Measurements from ENCODE around the gene NOXRED1.

NOXRED1 gene, protein sequence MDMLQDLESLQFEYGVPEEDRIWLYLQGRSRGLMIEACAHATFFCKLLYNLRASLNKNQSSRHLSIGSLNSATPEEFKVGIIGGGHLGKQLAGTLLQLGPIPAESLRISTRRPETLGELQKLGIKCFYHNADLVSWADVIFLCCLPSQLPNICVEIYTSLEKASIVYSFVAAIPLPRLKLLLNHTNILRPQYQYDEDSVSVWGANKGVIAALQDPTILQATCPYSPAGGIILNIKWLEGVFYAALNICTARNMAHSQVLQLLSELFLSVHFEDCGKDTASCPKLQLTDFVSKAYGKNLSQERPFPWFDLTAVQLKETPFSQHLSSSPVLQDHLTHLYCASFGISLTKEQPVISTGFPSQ

DNA sequence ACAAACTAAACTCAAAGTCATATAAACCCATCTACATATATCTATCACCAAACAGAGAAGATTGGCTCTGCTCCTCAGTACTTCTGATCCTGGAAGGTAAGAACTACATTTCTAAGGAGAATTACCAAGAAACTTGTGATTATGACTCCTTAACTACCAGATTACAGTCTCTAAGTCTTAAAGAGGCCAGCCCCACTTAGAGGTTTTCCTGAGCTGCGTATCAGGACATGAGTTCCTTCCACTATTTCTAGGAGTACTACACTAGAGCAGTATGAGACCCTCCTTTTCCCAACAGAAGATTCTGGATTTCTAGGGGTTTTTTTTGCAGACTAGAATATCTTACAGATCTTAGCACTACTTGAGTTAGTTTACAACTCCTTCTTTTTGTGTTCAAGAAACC is at the start of gene NOXRED1:
NOXRED1 (minus strand) TSS at position 101 of the 400 bp plus-strand sequence. CDS start 634 bp downstream, outside the sequence.
- no peak for TF ChIP-seq HDGF (IDR thresholded peaks at IDR 0.05; ENCODE audit: borderline replicate concordance)
- TF ChIP-seq TARDBP (IDR thresholded peaks at IDR 0.05) = no peak
- TF ChIP-seq SP1 (IDR thresholded peaks at IDR 0.05) = no peak
- TF ChIP-seq, protein P1, sequence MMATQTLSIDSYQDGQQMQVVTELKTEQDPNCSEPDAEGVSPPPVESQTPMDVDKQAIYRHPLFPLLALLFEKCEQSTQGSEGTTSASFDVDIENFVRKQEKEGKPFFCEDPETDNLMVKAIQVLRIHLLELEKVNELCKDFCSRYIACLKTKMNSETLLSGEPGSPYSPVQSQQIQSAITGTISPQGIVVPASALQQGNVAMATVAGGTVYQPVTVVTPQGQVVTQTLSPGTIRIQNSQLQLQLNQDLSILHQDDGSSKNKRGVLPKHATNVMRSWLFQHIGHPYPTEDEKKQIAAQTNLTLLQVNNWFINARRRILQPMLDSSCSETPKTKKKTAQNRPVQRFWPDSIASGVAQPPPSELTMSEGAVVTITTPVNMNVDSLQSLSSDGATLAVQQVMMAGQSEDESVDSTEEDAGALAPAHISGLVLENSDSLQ (IDR thresholded peaks at IDR 0.05) = no peak
- TF ChIP-seq L3MBTL2 (conservative IDR thresholded peaks at IDR 0.05) = no peak
- TF ChIP-seq ELF4 (IDR thresholded peaks at IDR 0.05) = no peak
- no peak for TF ChIP-seq NFRKB (IDR thresholded peaks at IDR 0.05)
- no peak for TF ChIP-seq FOXA1 (IDR thresholded peaks at IDR 0.05)
- TF ChIP-seq SUZ12 (IDR thresholded peaks at IDR 0.05) = no peak
- no peak for TF ChIP-seq CTBP1 (IDR thresholded peaks at IDR 0.05; ENCODE audit: borderline replicate concordance)
- TF ChIP-seq FOXK2 (IDR thresholded peaks at IDR 0.05) = no peak
- no peak for TF ChIP-seq ARNT (IDR thresholded peaks at IDR 0.05)
- TF ChIP-seq ZNF384 (IDR thresholded peaks at IDR 0.05) = no peak
- no peak for TF ChIP-seq BHLHE40 (IDR thresholded peaks at IDR 0.05; ENCODE audit: borderline replicate concordance)
- TF ChIP-seq FOXM1 (IDR thresholded peaks at IDR 0.05; ENCODE audit: borderline replicate concordance) = no peak
- TF ChIP-seq LEF1 (IDR thresholded peaks at IDR 0.05; ENCODE audit: borderline replicate concordance) = no peak
- ChIA-PET POLR2A (no interaction called here), CTCF (no interaction called here)
- DNase-seq (ENCODE audit: extremely low spot score) = no peak

DNA sequence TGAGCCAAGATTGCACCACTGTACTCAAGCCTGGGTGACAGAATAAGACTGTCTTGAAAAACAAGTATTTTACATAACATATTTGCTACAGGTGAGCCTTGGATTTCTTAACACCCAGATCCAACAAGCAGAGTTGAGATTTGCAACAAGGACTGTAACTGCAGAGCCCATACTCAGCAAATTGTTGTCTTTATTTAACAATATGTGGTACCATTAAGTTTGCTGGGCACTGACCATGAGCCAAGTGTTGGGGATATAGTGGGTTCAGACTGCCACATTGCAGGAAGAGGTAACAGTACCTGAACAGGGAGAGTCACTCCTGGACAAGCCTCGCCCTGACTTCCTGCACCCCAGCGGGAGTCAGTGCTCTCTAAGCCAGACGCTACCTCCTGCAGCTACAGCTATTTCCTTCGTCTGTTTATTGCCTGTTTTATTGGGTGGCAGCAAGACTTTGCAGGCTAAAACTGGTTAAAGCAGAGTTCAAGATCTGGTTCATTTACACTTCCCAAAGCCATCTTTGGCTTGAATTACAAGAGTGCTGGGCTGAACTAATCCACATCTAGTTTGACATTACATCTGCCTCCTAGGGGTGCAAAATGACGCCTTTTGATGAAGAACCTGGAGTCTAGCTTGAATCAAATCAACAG is 47.0 kb upstream of the NOXRED1 start:
- peak; percentile 53 for DNase-seq (ENCODE audit: extremely low spot score)
- ChIA-PET POLR2A (interaction anchor here (0.8 kb wide), 1 partner anchor 328 kb away, joined by 3 read pairs; no protein-coding TSS in a partner anchor), CTCF (interaction anchor here (1.6 kb wide), 1 partner anchor 11 kb away, joined by 6 read pairs; no protein-coding TSS in a partner anchor)
- TF ChIP-seq, protein P1 (IDR thresholded peaks at IDR 0.05) = no peak
- TF ChIP-seq SP1 (IDR thresholded peaks at IDR 0.05) (no peak), CTBP1 (IDR thresholded peaks at IDR 0.05; ENCODE audit: borderline replicate concordance) (peak; percentile 26; the same call in 1 of the 2 replicates), L3MBTL2 (conservative IDR thresholded peaks at IDR 0.05) (no peak), ARNT (IDR thresholded peaks at IDR 0.05) (no peak), FOXK2 (IDR thresholded peaks at IDR 0.05) (no peak)

DNA sequence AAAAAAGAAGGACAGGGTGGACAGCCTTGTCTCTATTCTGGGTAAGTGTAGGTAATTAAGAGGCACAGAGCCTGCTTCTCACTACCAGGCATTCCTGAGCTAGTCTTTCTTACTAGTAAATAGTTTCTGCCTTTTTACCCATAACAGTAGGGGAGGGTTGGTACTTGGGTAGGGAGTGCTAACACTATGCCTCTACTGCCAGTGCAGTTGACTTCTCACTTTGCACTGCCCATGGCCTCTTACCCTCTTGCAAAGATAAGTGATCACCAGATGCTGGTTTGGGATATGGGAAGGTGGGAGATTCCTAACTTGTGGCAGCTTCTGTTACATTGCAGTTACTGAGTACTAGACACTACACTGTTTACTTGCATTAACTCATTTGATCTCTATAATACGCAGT is 46.2 kb upstream of the NOXRED1 start:
- TF ChIP-seq ZNF384 (IDR thresholded peaks at IDR 0.05) (no peak), NFRKB (IDR thresholded peaks at IDR 0.05) (no peak), L3MBTL2 (conservative IDR thresholded peaks at IDR 0.05) (no peak), SP1 (IDR thresholded peaks at IDR 0.05) (no peak), SUZ12 (IDR thresholded peaks at IDR 0.05) (no peak), FOXM1 (IDR thresholded peaks at IDR 0.05; ENCODE audit: borderline replicate concordance) (no peak), ARNT (IDR thresholded peaks at IDR 0.05) (no peak), CTBP1 (IDR thresholded peaks at IDR 0.05; ENCODE audit: borderline replicate concordance) (no peak), LEF1 (IDR thresholded peaks at IDR 0.05; ENCODE audit: borderline replicate concordance) (no peak), ELF4 (IDR thresholded peaks at IDR 0.05) (no peak)
- TF ChIP-seq, protein P1 (IDR thresholded peaks at IDR 0.05) = no peak
- ChIA-PET POLR2A (interaction anchor here (1.1 to 1.2 kb wide), 2 partner anchors 11 to 12 kb away, joined by 3 to 4 read pairs; partner anchors contain the start of gene VIPAS39), CTCF (interaction anchor here (1.6 kb wide), 1 partner anchor 10 kb away, joined by 6 read pairs; no protein-coding TSS in a partner anchor)
- no peak for DNase-seq (ENCODE audit: extremely low spot score)

DNA sequence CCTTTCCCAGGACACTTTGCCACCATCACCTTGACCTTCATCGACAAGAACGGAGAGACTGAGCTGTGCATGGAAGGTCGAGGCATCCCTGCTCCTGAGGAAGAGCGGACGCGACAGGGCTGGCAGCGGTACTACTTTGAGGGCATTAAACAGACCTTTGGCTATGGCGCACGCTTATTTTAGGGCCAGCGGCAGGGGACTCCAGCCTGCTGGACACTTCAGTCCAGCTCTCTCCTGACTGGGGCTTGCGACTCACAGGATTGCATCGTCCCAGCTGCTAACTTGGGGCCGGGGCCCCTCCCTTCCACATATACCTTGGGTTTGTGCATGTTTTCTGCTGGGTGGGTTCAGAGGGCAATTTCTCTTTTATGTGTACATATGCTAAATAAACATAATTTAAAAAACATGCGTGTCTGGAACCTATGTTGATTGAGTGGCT is 45.8 kb upstream of the NOXRED1 start:
- POLR2A ChIA-PET = interaction anchor here (0.6 to 1.2 kb wide), 3 partner anchors 9 to 12 kb away, joined by 3 to 4 read pairs (median 3); partner anchors contain the start of gene VIPAS39

More for the DNA sequence above, 45.8 kb upstream of the NOXRED1 start:
- no peak for TF ChIP-seq ELF4 (IDR thresholded peaks at IDR 0.05)
- TF ChIP-seq LEF1 (IDR thresholded peaks at IDR 0.05; ENCODE audit: borderline replicate concordance) = no peak
- TF ChIP-seq ARNT (IDR thresholded peaks at IDR 0.05) = no peak
- TF ChIP-seq FOXA1 (IDR thresholded peaks at IDR 0.05) = no peak
- TF ChIP-seq FOXK2 (IDR thresholded peaks at IDR 0.05) = no peak
- TF ChIP-seq ZNF384 (IDR thresholded peaks at IDR 0.05) = no peak
- no peak for TF ChIP-seq FOXM1 (IDR thresholded peaks at IDR 0.05; ENCODE audit: borderline replicate concordance)
- TF ChIP-seq SUZ12 (IDR thresholded peaks at IDR 0.05) = no peak
- TF ChIP-seq L3MBTL2 (conservative IDR thresholded peaks at IDR 0.05) = no peak
- no peak for TF ChIP-seq HDGF (IDR thresholded peaks at IDR 0.05; ENCODE audit: borderline replicate concordance)
- TF ChIP-seq BHLHE40 (IDR thresholded peaks at IDR 0.05; ENCODE audit: borderline replicate concordance) = no peak
- TF ChIP-seq SP1 (IDR thresholded peaks at IDR 0.05) = no peak
- no peak for TF ChIP-seq TARDBP (IDR thresholded peaks at IDR 0.05)
- TF ChIP-seq CTBP1 (IDR thresholded peaks at IDR 0.05; ENCODE audit: borderline replicate concordance) = no peak
- TF ChIP-seq NFRKB (IDR thresholded peaks at IDR 0.05) = no peak
- TF ChIP-seq, protein P1 (IDR thresholded peaks at IDR 0.05) = no peak
- DNase-seq (ENCODE audit: extremely low spot score) = no peak
- CTCF ChIA-PET = interaction anchor here (1.6 kb wide), 1 partner anchor 9 kb away, joined by 6 read pairs; no protein-coding TSS in a partner anchor

Data from HEK293T (cell line).